GM12878 (cell line): ENCODE measurements around the gene DNAJC2. TPM values are rescaled to one million over a fixed set of nuclear protein-coding genes. Genes with fewer than 3 reads are reported as not detected.

Source experiments
- ATAC-seq: fragments of 200-7000 bp; cut with Tn5 transposase; 3 replicates; pipeline ENCODE4 v1.9.1; 2020; ENCODE audit warnings: mild to moderate bottlenecking, moderate library complexity
- BruUV-seq: library from RNA; stranded (reverse); fragments of 400-500 nt; replicated peaks from 2 replicates; lab custom pipeline; 2021; lab: Mats Ljungman, UMichigan
- CTCF ChIA-PET: fragments of 300-600 bp; sonication (Branson Sonifier 250); formaldehyde crosslinking; extraction: SDS; loops from one replicate; lab custom pipeline; 2021; ENCODE audit warnings: inconsistent platforms; lab: Yijun Ruan, JAX
- POLR2A ChIA-PET: fragments of 350-600 bp; formaldehyde crosslinking; extraction: SDS; loops from one replicate; lab custom pipeline; 2021; ENCODE audit warnings: inconsistent platforms; lab: Charles Lee
- RAD21 ChIA-PET: fragments of 300-600 bp; sonication (Branson Sonifier 250); formaldehyde crosslinking; loops from one replicate; lab custom pipeline; 2023; ENCODE audit warnings: antibody characterized with exemption; ENCODE audit not compliant: unreplicated experiment; lab: Charles Lee
- SMC1A ChIA-PET: fragments of 300-600 bp; sonication (Branson Sonifier 250); formaldehyde crosslinking; loops from one replicate; lab custom pipeline; 2023; ENCODE audit not compliant: unreplicated experiment, uncharacterized antibody; lab: Charles Lee
- DNase-seq: peaks from one replicate; pipeline ENCODE4 v3.0.0-alpha.2; 2011; ENCODE audit warnings: low read depth, low spot score
- FAIRE-seq: peaks from 3 replicates; lab custom pipeline; 2011; peaks lifted over from hg19 to GRCh38; lab: Jason Lieb, UNC
- H2AFZ ChIP-seq: 2 replicates; pipeline ENCODE4 v1.6.0; 2011; ENCODE audit warnings: low read depth, low read length, control low read depth; ENCODE audit not compliant: control insufficient read depth
- H3K27ac ChIP-seq: 2 replicates; pipeline ENCODE4 v1.5.1; 2011; ENCODE audit warnings: control low read depth; ENCODE audit not compliant: control insufficient read depth, insufficient read depth
- H3K27me3 ChIP-seq, 2 experiments: replicated peaks in 1 of 2; 2 replicates each; pipeline versions ENCODE4 v1.6.0 to v1.6.1; 2011; ENCODE audit warnings: low read length in 1 of 2; ENCODE audit not compliant: control insufficient read depth in 2 of 2, insufficient read depth in 2 of 2
- H3K36me3 ChIP-seq, 2 experiments: 2 replicates each; pipeline ENCODE4 v1.5.1; 2011; ENCODE audit warnings: low read length in 1 of 2; ENCODE audit not compliant: control insufficient read depth in 2 of 2, insufficient read depth in 2 of 2
- H3K4me1 ChIP-seq: 2 replicates; pipeline ENCODE4 v1.6.1; 2011; ENCODE audit warnings: mild to moderate bottlenecking, low read length, moderate library complexity, mixed read lengths; ENCODE audit not compliant: control insufficient read depth, insufficient read depth
- H3K4me2 ChIP-seq: 2 replicates; pipeline ENCODE4 v1.6.0; 2011; ENCODE audit warnings: control low read depth; ENCODE audit not compliant: control insufficient read depth, insufficient read depth
- H3K4me3 ChIP-seq: fragments of 200-600 bp; sonication (generic); 2 replicates; pipeline ENCODE4 v1.5.1; 2016
- H3K79me2 ChIP-seq: 2 replicates; pipeline ENCODE4 v1.6.0; 2011; ENCODE audit warnings: low read length; ENCODE audit not compliant: control insufficient read depth, insufficient read depth
- H3K9ac ChIP-seq: 2 replicates; pipeline ENCODE4 v1.8.0; 2011; ENCODE audit warnings: low read length, control low read depth, mixed read lengths; ENCODE audit not compliant: control insufficient read depth, insufficient read depth
- H3K9me3 ChIP-seq: replicated peaks from 3 replicates; pipeline ENCODE4 v1.5.1; 2011; ENCODE audit warnings: mild to moderate bottlenecking, low read length; ENCODE audit not compliant: control insufficient read depth, insufficient read depth
- H4K20me1 ChIP-seq: 2 replicates; pipeline ENCODE4 v1.6.0; 2011; ENCODE audit not compliant: control insufficient read depth, insufficient read depth
- BMI1 ChIP-seq: fragments of 450-650 bp; IDR thresholded peaks from 2 replicates; pipeline ENCODE4 v1.6.1; 2016; ENCODE audit warnings: mild to moderate bottlenecking, moderate library complexity, borderline replicate concordance
- CHD1 ChIP-seq: IDR thresholded peaks from 2 replicates; pipeline ENCODE4 v1.6.1; 2012; ENCODE audit warnings: low read depth, low read length, improper control_type of control experiment
- CTCF ChIP-seq, 3 experiments: IDR thresholded peaks in 2 of 3; conservative IDR thresholded peaks in 1 of 3; 2 replicates each; pipeline ENCODE4 v1.5.1; 2011; ENCODE audit warnings: low read depth in 3 of 3, low read length in 3 of 3, mild to moderate bottlenecking in 3 of 3, control low read depth in 2 of 3, moderate library complexity in 2 of 3, inconsistent platforms in 1 of 3, mixed read lengths in 1 of 3; ENCODE audit not compliant: control insufficient read depth in 2 of 3, insufficient read depth in 1 of 3; ENCODE audit errors: extremely low read depth in 1 of 3
- IKZF1 ChIP-seq: fragments of 450-650 bp; conservative IDR thresholded peaks from 2 replicates; pipeline ENCODE4 v1.6.1; 2017; ENCODE audit warnings: antibody characterized with exemption, mild to moderate bottlenecking
- IRF3 ChIP-seq: fragments of 450-650 bp; IDR thresholded peaks from 2 replicates; pipeline ENCODE4 v1.6.1; 2014; ENCODE audit warnings: mild to moderate bottlenecking
- LARP7 ChIP-seq: fragments of 450-650 bp; IDR thresholded peaks from 2 replicates; pipeline ENCODE4 v1.6.1; 2017; ENCODE audit warnings: mild to moderate bottlenecking
- MTA2 ChIP-seq: fragments of 450-650 bp; IDR thresholded peaks from 2 replicates; pipeline ENCODE4 v1.6.1; 2016; ENCODE audit warnings: low read depth, mild to moderate bottlenecking, moderate library complexity
- NR2C1 ChIP-seq: fragments of 450-650 bp; IDR thresholded peaks from 2 replicates; pipeline ENCODE4 v1.6.1; 2017; ENCODE audit warnings: antibody characterized with exemption, mild to moderate bottlenecking, moderate library complexity
- PAX5 ChIP-seq: IDR thresholded peaks from 2 replicates; pipeline ENCODE4 v1.6.1; 2011; ENCODE audit warnings: low read depth, low read length, borderline replicate concordance
- POLR2AphosphoS5 ChIP-seq: IDR thresholded peaks from 2 replicates; pipeline ENCODE4 v1.6.1; 2011; ENCODE audit warnings: mild to moderate bottlenecking, low read length, inconsistent platforms
- RCOR1 ChIP-seq: conservative IDR thresholded peaks from 2 replicates; pipeline ENCODE4 v1.6.1; 2012; ENCODE audit warnings: low read depth, low read length, improper control_type of control experiment
- SMARCA5 ChIP-seq: fragments of 450-650 bp; IDR thresholded peaks from 2 replicates; pipeline ENCODE4 v1.6.1; 2017; ENCODE audit warnings: mild to moderate bottlenecking
- SPI1 ChIP-seq: IDR thresholded peaks from 2 replicates; pipeline ENCODE4 v1.6.1; 2011; ENCODE audit warnings: low read depth, mild to moderate bottlenecking, low read length, moderate library complexity, borderline replicate concordance; ENCODE audit not compliant: insufficient read depth
- STAT3 ChIP-seq: IDR thresholded peaks from 2 replicates; pipeline ENCODE4 v1.6.1; 2011; ENCODE audit warnings: low read depth, low read length, improper control_type of control experiment
- TCF7 ChIP-seq: IDR thresholded peaks from 2 replicates; pipeline ENCODE4 v1.6.1; 2014; ENCODE audit warnings: antibody characterized with exemption, borderline replicate concordance
- USF1 ChIP-seq: IDR thresholded peaks from 2 replicates; pipeline ENCODE4 v1.6.1; 2011; ENCODE audit warnings: borderline replicate concordance, low read depth, mild to moderate bottlenecking, moderate library complexity, mixed read lengths, low read length; ENCODE audit not compliant: insufficient read depth; ENCODE audit errors: extremely low read length
- ZSCAN29 ChIP-seq: fragments of 450-650 bp; IDR thresholded peaks from 2 replicates; pipeline ENCODE4 v1.6.1; 2017; ENCODE audit warnings: mild to moderate bottlenecking, moderate library complexity
- WGBS: methylation state at CpG from one replicate; pipeline ENCODE4 v1.1.6; 2016; ENCODE audit warnings: low lambda C conversion rate; ENCODE audit not compliant: insufficient replicate concordance, insufficient coverage; ENCODE audit errors: missing lambda C conversion rate; 5-methylcytosine and 5-hydroxymethylcytosine counted together
- in situ Hi-C: fragments of 300-500 bp; cut with MboI; formaldehyde crosslinking; loops from 9 replicates; pipeline ENCODE4 v1.14.3; 2018; ENCODE audit warnings: mixed read lengths
- intact Hi-C: fragments of 100-400 bp; cut with micrococcal nuclease; formaldehyde crosslinking; loops from one replicate; pipeline ENCODE4 v1.14.2; 2022; ENCODE audit not compliant: unreplicated experiment
- polyA plus RNA-seq, 11 experiments: library from polyadenylated mRNA; depleted of rRNA in 4 of 11; unstranded in 6 of 11; stranded (reverse) in 5 of 11; fragments of >200 nt; fragmentation: Nextera tagmentation in 4 of 11; fragmentation: Illumina TruSeq in 1 of 11; extraction: Ambion mirVana in 4 of 11; extraction: Trizol in 1 of 11; gene quantifications; 1 replicate in 1 of 11; 2 replicates in 10 of 11; pipeline versions ENCODE4 v1.2.1 to v1.2.3, GENCODE V29; 2011 to 2016; ENCODE audit warnings: inconsistent platforms in 2 of 11, missing spikeins in 2 of 11, low read depth in 1 of 11
- total RNA-seq, 4 experiments: library from RNA; depleted of rRNA in 3 of 4; stranded (reverse); fragments of >200 nt in 3 of 4; fragmentation: Illumina TruSeq in 1 of 4; extraction: Trizol in 1 of 4; gene quantifications; 2 replicates each; pipeline versions ENCODE4 v1.2.1 to v1.2.3, GENCODE V29; 2013 to 2021

Gene DNAJC2
- total and polyA plus RNA-seq, 10 of the 15 experiments (the other 5 are each of a cell fraction or from before 2014, with no cell fraction given), result 18.2 to 63.1 (median 30.6) TPM

- DNase-seq, result no peak
- Histone ChIP-seq H3K4me3 (no peak overlapping the region), H3K27me3 (no peaks in the 10 kb centered on the region), H3K4me2 (no peak overlapping the region), H3K79me2 (no peaks in the 10 kb centered on the region; the same call in 1 of the 2 replicates), H3K9ac (no peak overlapping the region), H4K20me1 (no peaks in the 10 kb centered on the region), H2AFZ (no peak overlapping the region), H3K4me1 (peaks cover 3% of the 10 kb centered on the region; the same call in 1 of the 2 replicates), H3K9me3 (no peaks in the 10 kb centered on the region), H3K36me3 (no peaks in the 10 kb centered on the region), H3K27ac (no peak overlapping the region)
- 34% methylated on average over 3 of the region's 3 CpGs for WGBS
- CTCF ChIA-PET, result interaction anchor here (1.4 kb wide), 1 partner anchor 115 kb away, joined by 5 read pairs; no protein-coding TSS in a partner anchor
- SMC1A ChIA-PET, result no interaction called here
- POLR2A ChIA-PET, result no interaction called here
- RAD21 ChIA-PET, result no interaction called here
- intact Hi-C loops, result no loop called here
- in situ Hi-C loops, result loop anchor here (25.0 kb wide), 1 partner anchor 870 kb away; no protein-coding TSS in a partner anchor
- no TSS peak for BruUV-seq
- no peak for FAIRE-seq
- no peak for TF ChIP-seq IKZF1
- no peak for TF ChIP-seq LARP7
- no peak for TF ChIP-seq TCF7
- TF ChIP-seq POLR2AphosphoS5, result no peak
- TF ChIP-seq SMARCA5, result no peak
- TF ChIP-seq CHD1, result no peak
- no peak for TF ChIP-seq BMI1
- TF ChIP-seq MTA2, result no peak
- no peak for TF ChIP-seq RCOR1
- TF ChIP-seq NR2C1, result no peak
- TF ChIP-seq CTCF (IDR thresholded peaks at IDR 0.05 in 2 of 3, conservative IDR thresholded peaks at IDR 0.05 in 1 of 3; ENCODE audit: control insufficient read depth in 2 of 3, extremely low read depth in 1 of 3, insufficient read depth in 1 of 3, low read depth in 3 of 3, low read length in 3 of 3), result no peak
- TF ChIP-seq STAT3, result no peak
- TF ChIP-seq PAX5, result no peak
- no peak for TF ChIP-seq IRF3
- TF ChIP-seq USF1, result no peak
- TF ChIP-seq ZSCAN29, result no peak
- TF ChIP-seq SPI1, result no peak
- TF ChIP-seq, all 136 proteins: peak for 0
- ATAC-seq, result no peak
Measured at GRCh38 chr7:103292122-103292521, 52.4 kb downstream of the DNAJC2 start.
